ENCODE measurements around the gene ASB6.

The ASB6 gene

GRCh38 chr9:129624947-129625346 is 17.0 kb downstream of the ASB6 start:
- no peak for FAIRE-seq

GRCh38 chr9:129624168-129624759 is 17.7 kb downstream of the ASB6 start:
- FAIRE-seq, result no peak

GRCh38 chr9:129623331-129623730 is 18.6 kb downstream of the ASB6 start:
- FAIRE-seq, result no peak

GRCh38 chr9:129620669-129621295 is 21.2 kb downstream of the ASB6 start, which contains the start of gene C9orf50:
Gene C9orf50, minus strand, starts transcription at chr9:129621101. Its CDS starts 527 bp downstream, at chr9:129620574.
- no peak for FAIRE-seq

GRCh38 chr9:129619787-129620668 is 21.9 kb downstream of the ASB6 start:
- FAIRE-seq, result no peak

- FAIRE-seq, result no peak
These were observed 24.8 kb downstream of the ASB6 start for GRCh38 chr9:129617167-129617566.

GRCh38 chr9:129615407-129616285 is 26.3 kb downstream of the ASB6 start:
- FAIRE-seq, result no peak

- no peak for FAIRE-seq
These were observed 27.0 kb downstream of the ASB6 start for GRCh38 chr9:129614932-129615331.

- no peak for FAIRE-seq
These were observed 28.3 kb downstream of the ASB6 start for GRCh38 chr9:129613520-129614175.

GRCh38 chr9:129612815-129613519 is 29.0 kb downstream of the ASB6 start:
- FAIRE-seq, result no peak

GRCh38 chr9:129612123-129612522 is 29.8 kb downstream of the ASB6 start:
- FAIRE-seq, result no peak

- no peak for FAIRE-seq
These were observed 30.6 kb downstream of the ASB6 start for GRCh38 chr9:129611307-129611800.

GRCh38 chr9:129610473-129611306 is 31.3 kb downstream of the ASB6 start:
- no peak for FAIRE-seq

GRCh38 chr9:129610213-129610472 is 31.8 kb downstream of the ASB6 start:
- FAIRE-seq, result no peak

- FAIRE-seq, result no peak
These were observed 32.3 kb downstream of the ASB6 start for GRCh38 chr9:129609486-129610212.

GRCh38 chr9:129608561-129609481 is 33.1 kb downstream of the ASB6 start:
- FAIRE-seq, result no peak

- no peak for FAIRE-seq
These were observed 34.9 kb downstream of the ASB6 start for GRCh38 chr9:129607027-129607387.

GRCh38 chr9:129606161-129607026 is 35.6 kb downstream of the ASB6 start:
- FAIRE-seq, result no peak

All from colon (tissue), 2 donors.